Measurements from ENCODE around the gene ROR1. TPM values are rescaled to one million over a fixed set of nuclear protein-coding genes. Genes with fewer than 3 reads are reported as not detected.

The ROR1 gene
- total and polyA plus RNA-seq, 2 of the 13 experiments (the other 11 are each of a cell fraction or from before 2014, with no cell fraction given), result 0.58 to 2.3 TPM

GRCh38 chr1:64172458-64172983 is 398.7 kb downstream of the ROR1 start:
- DNase-seq (ENCODE audit: low spot score) (peak; percentile 25), FAIRE-seq (no peak), ATAC-seq (no peak)
- ChIA-PET CTCF (ENCODE audit: low intra/inter-chr PET ratio, low total read pairs) (no interaction called here), POLR2A (no interaction called here)
- Histone ChIP-seq H3K4me1 (ENCODE audit: insufficient read depth, low read length) (no peaks in the 10 kb centered on the region), H3K4me3 (replicated peaks in 1 of 3; ENCODE audit: insufficient read depth in 1 of 3, low read depth in 2 of 3, low read length in 3 of 3) (no peak overlapping the region), H3K27me3 (ENCODE audit: control insufficient read depth in 1 of 2, insufficient read depth in 2 of 2, low read length in 2 of 2) (no peaks in the 10 kb centered on the region), H4K20me1 (ENCODE audit: insufficient read depth, low read length) (no peaks in the 10 kb centered on the region), H3K9ac (ENCODE audit: insufficient read depth, low read depth, low read length) (no peak overlapping the region), H3K27ac (ENCODE audit: extremely low read length, insufficient read depth, low read length) (no peak overlapping the region), H3K79me2 (ENCODE audit: insufficient read depth, low read length) (no peaks in the 10 kb centered on the region), H2AFZ (ENCODE audit: low read length) (no peak overlapping the region), H3K4me2 (ENCODE audit: low read depth, low read length) (no peak overlapping the region), H3K9me3 (ENCODE audit: low read length) (no peaks in the 10 kb centered on the region), H3K36me3 (replicated peaks in 1 of 2; ENCODE audit: control insufficient read depth in 1 of 2, insufficient read depth in 2 of 2, low read length in 2 of 2) (no peaks in the 10 kb centered on the region)
- in situ Hi-C loops (cut with HindIII; ENCODE audit: extremely low pct_ligation_motif_present, low pct_unique_long_range_greater_than_20kb), result no loop called here
- TF ChIP-seq ZNF549 (CRISPR knock-in tag; IDR thresholded peaks at IDR 0.05) (no peak), ZNF749 (CRISPR knock-in tag; IDR thresholded peaks at IDR 0.05; ENCODE audit: borderline replicate concordance) (no peak), HDAC6 (IDR thresholded peaks at IDR 0.05; ENCODE audit: low read depth, low read length) (no peak), ZNF652 (CRISPR knock-in tag; IDR thresholded peaks at IDR 0.05; ENCODE audit: borderline replicate concordance, low read depth) (no peak), MED1 (CRISPR knock-in tag; IDR thresholded peaks at IDR 0.05) (no peak), RXRB (CRISPR knock-in tag; IDR thresholded peaks at IDR 0.05; ENCODE audit: borderline replicate concordance) (no peak), SUZ12 (IDR thresholded peaks at IDR 0.05; ENCODE audit: low read depth, low read length) (no peak), ZNF570 (CRISPR knock-in tag; IDR thresholded peaks at IDR 0.05; ENCODE audit: borderline replicate concordance) (no peak), ZXDC (CRISPR knock-in tag; IDR thresholded peaks at IDR 0.05) (no peak), ZNF737 (CRISPR knock-in tag; IDR thresholded peaks at IDR 0.05; ENCODE audit: borderline replicate concordance) (no peak), CSRNP2 (CRISPR knock-in tag; conservative IDR thresholded peaks at IDR 0.05; ENCODE audit: low read depth) (no peak), NAIF1 (CRISPR knock-in tag; IDR thresholded peaks at IDR 0.05; ENCODE audit: borderline replicate concordance) (no peak), FOXM1 (CRISPR knock-in tag; IDR thresholded peaks at IDR 0.05) (no peak), KDM3A (CRISPR knock-in tag; IDR thresholded peaks at IDR 0.05; ENCODE audit: low read depth) (no peak)
- no TSS peak for BruUV-seq (replicated peaks)
- 30% methylated on average over 3 of the region's 3 CpGs for WGBS (ENCODE audit: low lambda C conversion rate)
- intact Hi-C loops (cut with micrococcal nuclease; ENCODE audit: unreplicated experiment), result no loop called here

Measured in HepG2 (cell line).